Loucy (cell line): ENCODE results near the gene C5orf15.

Experiments used
- CTCF ChIP-seq: fragments of 200-600 bp; sonication (generic); conservative IDR thresholded peaks from 2 replicates; pipeline ENCODE4 v1.5.1; 2014; ENCODE audit warnings: mild to moderate bottlenecking, antibody characterized with exemption, low read length
- EZH2phosphoT487 ChIP-seq: fragments of 200-600 bp; IDR thresholded peaks from 2 replicates; pipeline ENCODE4 v1.6.1; 2018; ENCODE audit warnings: antibody characterized with exemption, mild to moderate bottlenecking, moderate library complexity, borderline replicate concordance

- TF ChIP-seq CTCF, result no peak
- TF ChIP-seq EZH2phosphoT487, result no peak
Measured at GRCh38 chr5:133959643-133960042, 8.8 kb downstream of the C5orf15 start.
